ENCODE results near the gene ARHGAP26. TPM values are rescaled to one million over a fixed set of nuclear protein-coding genes. Genes with fewer than 3 reads are reported as not detected.

ARHGAP26 gene
- total and polyA plus RNA-seq, 2 of the 4 experiments (the other 2 are of a cell fraction), result 0.54 to 0.56 TPM

GRCh38 chr5:143214458-143214857 lies 444.3 kb downstream of the ARHGAP26 start:
- intact Hi-C loops (cut with micrococcal nuclease), result no loop called here
- no peaks in the 10 kb centered on the region for H3K9me1 ChIP-seq (ENCODE audit: insufficient read depth, low read length)
- no peaks in the 10 kb centered on the region for H3K9me3 ChIP-seq (ENCODE audit: control insufficient read depth, insufficient read depth, low read length)
- peaks cover 6% of the 10 kb centered on the region for H3K4me1 ChIP-seq (ENCODE audit: control insufficient read depth, insufficient read depth, low read length)
- H3K4me3 ChIP-seq (ENCODE audit: insufficient read depth, low read depth, low read length), result no peak overlapping the region
- H3K27ac ChIP-seq (ENCODE audit: insufficient read depth, low read length), result no peak overlapping the region
- dilution Hi-C loops (cut with HindIII; ENCODE audit: low sequenced_read_pairs, unreplicated experiment), result no loop called here
- H3K36me3 ChIP-seq (ENCODE audit: control insufficient read depth, insufficient read depth, low read length), result no peaks in the 10 kb centered on the region
- TF ChIP-seq MAFK (IDR thresholded peaks at IDR 0.05; ENCODE audit: low read depth, low read length) (no peak), CHD1 (IDR thresholded peaks at IDR 0.05; ENCODE audit: low read depth, low read length) (no peak), ELK1 (IDR thresholded peaks at IDR 0.05; ENCODE audit: borderline replicate concordance, low read depth, low read length) (no peak)
- H3K14ac ChIP-seq (replicated peaks; ENCODE audit: low read depth, low read length), result no peak overlapping the region
- H3K23ac ChIP-seq (ENCODE audit: low read depth, low read length), result no peak overlapping the region
- no CpG with 5 or more reads among the region's 4 CpGs for WGBS, 2 experiments (ENCODE audit: extremely low coverage in 2 of 2, insufficient read length in 1 of 2)
- CTCF ChIA-PET, result no interaction called here
- H3K18ac ChIP-seq (ENCODE audit: low read depth, low read length), result no peak overlapping the region
- no peak overlapping the region for H2BK120ac ChIP-seq (ENCODE audit: low read depth, low read length)
- no peak overlapping the region for H2AFZ ChIP-seq (replicated peaks; ENCODE audit: low read length, poor library complexity)
- no peak overlapping the region for H2AK5ac ChIP-seq (ENCODE audit: low read depth, low read length)
- no peak overlapping the region; a peak in 1 of 4 replicates for H4K8ac ChIP-seq (ENCODE audit: low read depth in 2 of 2, low read length in 2 of 2)
- H3K4me2 ChIP-seq (ENCODE audit: low read depth, low read length), result no peak overlapping the region
- no peak overlapping the region for H2BK15ac ChIP-seq (ENCODE audit: low read depth, low read length)
- no peak overlapping the region for H4K5ac ChIP-seq (ENCODE audit: low read depth, low read length)
- BruUV-seq (replicated peaks), result no TSS peak
- no peaks in the 10 kb centered on the region for H4K20me1 ChIP-seq (ENCODE audit: insufficient read depth, low read length)
- no peak overlapping the region for H3K9ac ChIP-seq (ENCODE audit: low read depth, low read length)
- no peak overlapping the region for H4K91ac ChIP-seq (ENCODE audit: insufficient read depth, low read depth, low read length)
- in situ Hi-C loops (cut with MboI; ENCODE audit: low sequenced_read_pairs), result no loop called here
- H3K79me1 ChIP-seq (ENCODE audit: low read depth in 1 of 2, low read length in 2 of 2), result no peaks in the 10 kb centered on the region
- H2BK5ac ChIP-seq (ENCODE audit: low read depth, low read length, poor library complexity, severe bottlenecking), result no peak overlapping the region
- no peak overlapping the region for H3K4ac ChIP-seq (ENCODE audit: low read depth, low read length)
- H3K56ac ChIP-seq (ENCODE audit: extremely low read depth, insufficient read depth, low read length), result no peak overlapping the region
- H3K27me3 ChIP-seq (ENCODE audit: control insufficient read depth, insufficient read depth, low read length), result no peaks in the 10 kb centered on the region
- POLR2A ChIA-PET (ENCODE audit: unreplicated experiment), result no interaction called here
- no peak for ATAC-seq (ENCODE audit: low read depth)
- H2BK20ac ChIP-seq (ENCODE audit: low read depth, low read length), result no peak overlapping the region
- DNase-seq, result no peak
- no peak overlapping the region for H2AK9ac ChIP-seq (replicated peaks; ENCODE audit: low read depth, low read length, poor library complexity)
